SKM-1 treated with dmso at 0.1 percent for 144 hours (cell line): ENCODE measurements around the gene SURF4.
"Not testable (repeated sequence)": the region's sequence is repeated elsewhere in the genome, so short reads cannot be mapped to it uniquely, and the experiment has no call there.

Experiments used
- DNase-seq: peaks from one replicate; lab custom pipeline; 2025; ENCODE audit not compliant: unreplicated experiment; lab: John Stamatoyannopoulos, UW

Gene SURF4

GRCh38 chr9:133335924-133336811, 39.7 kb downstream of the SURF4 start, which contains the start of gene SURF6:
TSS of gene SURF6 (minus strand) at chr9:133336188. CDS start at chr9:133336132, 56 bp downstream.
- peak; percentile 87 for DNase-seq

- DNase-seq: not testable (repeated sequence)
Measured at GRCh38 chr9:133334888-133335287, 41.0 kb downstream of the SURF4 start.

GRCh38 chr9:133334161-133334560, 41.7 kb downstream of the SURF4 start:
- DNase-seq: no peak

GRCh38 chr9:133333566-133333965, 42.3 kb downstream of the SURF4 start:
- DNase-seq: no peak

DNA sequence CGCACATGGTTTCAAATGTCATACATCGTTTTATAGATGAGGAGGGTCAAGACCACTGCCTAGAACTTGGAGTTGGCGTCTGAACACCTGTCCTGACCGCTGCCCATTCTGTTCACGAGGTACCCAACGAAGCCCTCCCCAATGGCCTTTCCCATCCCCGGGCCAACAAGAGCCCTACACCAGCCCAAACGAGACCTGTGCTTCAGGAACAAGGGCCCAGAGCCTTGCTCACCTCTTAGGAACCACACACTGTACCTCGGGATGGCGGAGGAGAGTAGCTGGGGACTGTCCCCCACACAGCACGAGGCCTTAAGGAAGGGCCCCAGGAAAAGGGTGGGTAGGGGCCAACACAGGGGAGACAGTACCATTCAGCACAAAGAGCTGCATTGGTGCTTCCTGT, 42.8 kb downstream of the SURF4 start:
- no peak for DNase-seq

DNA sequence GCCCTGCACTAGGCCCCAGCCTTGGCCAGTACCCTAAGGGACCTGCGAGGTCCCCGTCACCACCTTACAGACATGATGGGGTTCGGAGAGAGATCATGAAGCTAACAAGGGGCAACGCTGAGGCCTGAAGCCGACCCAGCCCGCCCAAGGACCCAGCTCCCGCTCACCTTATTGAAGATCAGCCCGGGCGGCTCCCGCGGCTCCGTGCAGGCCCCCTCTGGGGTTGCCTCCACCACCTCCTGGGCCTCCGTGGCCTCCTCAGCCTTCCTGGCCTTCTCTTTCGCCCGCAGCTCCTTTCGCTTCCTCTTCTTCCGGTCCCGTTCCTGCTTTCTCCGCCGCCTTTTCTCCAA, 43.5 kb downstream of the SURF4 start:
- DNase-seq: no peak

- no peak for DNase-seq
Measured at GRCh38 chr9:133331641-133332380, 44.0 kb downstream of the SURF4 start.

GRCh38 chr9:133331221-133331620, 44.6 kb downstream of the SURF4 start:
- no peak for DNase-seq

GRCh38 chr9:133329306-133330156, 46.3 kb downstream of the SURF4 start:
- not testable (repeated sequence) for DNase-seq

DNA sequence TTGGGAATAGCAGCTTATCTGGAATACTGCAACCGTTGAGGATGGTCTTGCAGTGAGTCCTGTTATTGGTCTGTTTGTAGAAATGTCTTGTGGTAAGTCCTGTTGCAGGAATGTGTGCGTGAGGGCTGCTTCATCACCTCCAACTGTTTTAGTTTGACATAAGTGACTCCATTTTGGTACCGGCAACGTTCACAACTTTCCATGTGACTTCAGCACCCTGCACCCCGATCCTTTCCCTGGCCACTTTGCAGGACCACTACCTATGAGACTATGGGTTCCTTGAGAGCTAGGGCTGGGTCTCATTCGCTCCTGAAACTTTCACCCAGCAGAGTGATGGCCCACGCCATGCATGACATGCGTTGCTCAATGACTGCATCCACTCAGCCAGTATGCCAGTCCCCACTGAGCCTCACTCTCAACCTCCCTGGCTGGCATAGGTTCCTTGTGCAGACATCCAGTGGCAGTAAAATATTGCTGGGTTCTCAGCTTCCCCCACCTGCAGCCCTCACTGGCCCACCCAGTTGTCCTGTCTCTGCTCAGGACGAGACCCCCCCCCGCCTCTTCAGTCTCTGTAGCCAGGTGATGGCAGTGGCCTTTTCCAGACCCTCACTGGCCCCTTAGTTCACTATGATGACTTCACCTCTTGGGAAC, 47.9 kb downstream of the SURF4 start:
- DNase-seq: no peak

DNA sequence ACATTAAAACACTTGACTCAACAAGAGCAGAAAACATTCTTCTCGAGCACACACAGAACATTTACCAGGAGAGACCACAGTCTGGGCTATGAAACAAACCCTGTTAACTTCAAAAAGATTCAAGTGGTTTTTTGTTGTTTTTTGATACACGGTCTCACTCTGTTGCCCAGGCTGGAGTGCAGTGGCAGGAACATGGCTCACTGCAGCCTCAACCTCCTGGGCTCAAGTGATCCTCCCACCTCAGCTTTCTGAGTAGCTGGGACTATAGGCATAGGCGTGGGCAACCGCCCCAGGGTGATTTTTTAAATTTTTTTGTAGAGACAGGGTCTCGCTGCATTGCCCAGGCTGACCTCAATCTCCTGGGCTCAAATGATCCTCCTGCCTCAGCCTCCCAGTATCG, 48.8 kb downstream of the SURF4 start:
- DNase-seq: not testable (repeated sequence)

DNA sequence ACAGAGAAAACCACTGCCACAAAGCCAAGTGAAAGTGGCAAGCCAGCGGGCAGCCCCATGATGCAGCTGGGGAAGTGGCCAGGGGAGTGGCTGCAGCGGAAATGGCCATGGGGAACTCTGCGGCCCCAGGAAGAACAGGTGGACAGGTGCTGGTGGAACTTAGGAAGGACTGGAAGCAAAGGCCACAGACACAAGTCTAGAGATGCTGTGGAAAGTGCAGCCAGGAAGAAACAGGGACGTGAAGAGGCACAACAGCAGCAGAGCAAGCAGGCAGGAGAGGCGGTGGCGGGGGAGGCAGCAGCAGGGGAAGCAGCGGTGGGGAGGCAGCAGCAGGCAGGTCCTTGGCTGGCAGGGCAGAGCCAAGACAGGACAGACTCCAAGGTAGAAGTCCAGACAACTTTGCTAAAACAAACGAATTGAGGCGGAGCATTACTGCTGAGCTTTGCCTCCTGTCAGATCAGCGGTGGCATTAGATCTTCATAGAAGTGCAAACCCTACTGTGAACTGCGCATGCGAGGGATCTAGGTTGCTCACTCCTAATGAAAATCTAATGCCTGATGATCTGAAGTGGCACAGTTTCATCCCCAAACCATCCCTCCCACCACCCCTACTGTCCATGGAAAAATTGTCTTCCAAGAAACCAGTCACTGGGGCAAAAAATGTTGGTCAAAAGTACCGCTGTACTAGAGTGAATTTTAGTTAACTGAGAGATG, 51.7 kb downstream of the SURF4 start:
- DNase-seq: no peak

DNA sequence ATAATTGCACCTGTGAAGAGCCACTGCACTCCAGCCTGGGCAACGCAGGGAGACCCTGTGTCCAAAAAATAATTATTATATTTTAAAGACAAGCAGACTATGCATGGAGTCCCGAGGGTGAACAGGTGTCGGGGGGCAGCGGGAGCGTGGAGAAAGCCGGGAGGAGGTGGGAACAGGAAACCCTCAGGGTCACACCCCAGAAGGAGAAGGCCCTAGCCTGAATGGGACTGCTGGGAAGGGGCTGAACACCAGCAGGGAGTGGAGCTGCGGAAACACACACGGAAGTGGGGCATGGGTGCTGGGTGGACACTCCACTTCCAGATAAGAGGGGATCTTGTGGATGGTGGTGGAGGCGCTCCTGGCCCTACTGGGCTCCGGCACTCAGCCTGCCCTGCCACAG, 52.6 kb downstream of the SURF4 start:
- no peak for DNase-seq

DNA sequence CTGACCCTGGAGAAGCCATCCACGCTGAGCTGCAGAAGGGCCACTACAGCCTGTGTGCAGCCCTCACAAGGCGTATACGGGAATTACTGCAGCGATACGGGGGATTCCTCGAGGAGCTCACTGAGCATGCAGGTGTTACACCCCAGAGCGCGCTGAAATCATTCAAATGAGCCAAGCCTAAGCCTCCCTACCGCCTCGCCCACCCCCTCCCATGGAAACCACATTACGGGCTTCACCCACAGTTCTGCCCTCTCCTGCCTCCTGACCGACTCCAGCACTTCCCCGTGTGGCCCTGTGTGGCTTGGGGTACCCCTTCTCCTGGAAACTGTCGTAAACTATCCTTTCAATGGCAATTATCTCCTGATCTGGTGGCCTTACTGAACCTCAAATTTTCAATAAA, 53.2 kb downstream of the SURF4 start:
- DNase-seq: no peak

GRCh38 chr9:133321411-133321935, 54.4 kb downstream of the SURF4 start:
- no peak for DNase-seq

GRCh38 chr9:133320421-133320881, 55.4 kb downstream of the SURF4 start:
- no peak for DNase-seq

GRCh38 chr9:133317551-133317950, 58.3 kb downstream of the SURF4 start:
- not testable (repeated sequence) for DNase-seq

DNA sequence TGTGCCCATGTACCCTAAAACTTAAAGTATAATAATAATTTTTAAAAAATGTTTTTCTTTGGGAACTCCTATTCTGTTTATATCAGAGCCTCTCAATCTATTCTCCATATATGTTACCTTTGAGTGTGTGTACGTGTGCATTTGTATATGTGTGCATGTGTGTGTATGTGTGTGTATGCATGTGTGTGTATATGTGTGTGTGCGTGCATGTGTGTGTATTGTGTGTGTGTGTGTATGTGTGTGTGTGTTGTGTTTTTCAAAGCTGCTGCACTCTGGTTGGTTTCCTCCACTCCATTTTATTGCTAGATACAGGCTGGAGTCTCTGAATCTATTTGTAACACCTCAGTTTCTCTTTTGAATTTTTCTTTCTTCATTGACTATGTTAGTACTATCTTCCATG, 59.9 kb downstream of the SURF4 start:
- DNase-seq: no peak
